ENCODE measurements around the gene ZNF503. TPM values are rescaled to one million over a fixed set of nuclear protein-coding genes. Genes with fewer than 3 reads are reported as not detected.
A peak's percentile ranks its signal among the peaks of the same experiment; 100 is the strongest.

Gene ZNF503
- total and polyA plus RNA-seq, 10 of the 15 experiments (the other 5 are each of a cell fraction or from before 2014, with no cell fraction given), result 0.05 to 1.1 (median 0.11) TPM; not detected in 1

DNA sequence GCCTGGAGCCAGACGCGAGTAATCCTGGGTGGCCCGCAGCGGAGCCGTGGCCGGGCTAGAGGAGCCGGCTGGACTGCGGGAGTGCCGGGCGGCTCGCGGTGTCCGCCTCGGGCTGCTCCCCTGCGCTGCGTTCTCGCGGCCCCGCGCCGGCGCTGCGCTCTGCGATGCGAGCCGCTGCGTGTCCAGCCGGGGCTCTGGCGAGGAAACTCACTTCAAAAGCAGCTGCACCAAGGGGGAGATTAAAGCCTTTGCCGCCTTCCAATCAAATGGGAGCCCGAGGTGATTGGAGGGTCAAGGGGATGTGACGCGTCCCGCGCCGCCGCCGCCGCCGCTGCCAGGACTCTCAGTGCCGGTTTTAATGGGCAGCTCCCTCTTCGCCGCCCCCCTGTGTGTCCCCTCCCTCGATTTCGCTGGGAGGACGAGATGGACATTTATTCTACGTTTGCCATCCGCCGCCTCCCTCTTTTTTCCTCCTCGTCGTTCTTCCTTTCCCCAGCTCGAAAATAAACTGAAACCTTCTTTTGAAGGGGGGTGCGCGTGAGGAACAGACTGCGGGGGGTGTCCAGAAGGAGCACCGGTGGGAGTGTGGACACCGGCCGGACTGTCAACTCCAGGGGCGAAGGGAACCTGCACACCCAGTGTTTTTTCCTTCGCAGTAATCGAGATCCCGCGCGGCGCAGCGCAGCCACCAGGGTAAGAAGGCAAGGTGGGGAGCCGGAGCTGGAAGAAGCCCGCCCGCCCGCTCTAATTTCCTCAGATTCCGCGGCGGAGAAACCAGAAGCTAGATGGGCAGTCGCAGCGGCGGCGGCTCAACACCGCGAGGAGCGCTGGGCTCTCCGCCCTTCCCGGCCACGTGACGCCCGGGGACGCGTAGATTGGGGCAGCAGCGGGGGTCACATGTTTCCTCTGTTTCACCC is at the start of gene ZNF503 (continued):
- TF ChIP-seq NKRF (conservative IDR thresholded peaks at IDR 0.05), result peak; percentile 84
- peak; percentile 73 for TF ChIP-seq ZNF217 (IDR thresholded peaks at IDR 0.05)
- TF ChIP-seq USF1 (IDR thresholded peaks at IDR 0.05; ENCODE audit: borderline replicate concordance, extremely low read length, insufficient read depth, low read depth, low read length), result peak; percentile 89
- no peak for TF ChIP-seq KDM1A (IDR thresholded peaks at IDR 0.05; ENCODE audit: borderline replicate concordance)
- TF ChIP-seq IRF4 (IDR thresholded peaks at IDR 0.05; ENCODE audit: low read depth, low read length), result no peak
- no peak for TF ChIP-seq PML (IDR thresholded peaks at IDR 0.05; ENCODE audit: low read length)
- 0 out of 2 replicates have a peak, but pooled peaks have one; percentile 32 for TF ChIP-seq CHD2 (IDR thresholded peaks at IDR 0.05; ENCODE audit: borderline replicate concordance, low read depth, low read length)
- TF ChIP-seq NFYB (IDR thresholded peaks at IDR 0.05; ENCODE audit: insufficient read depth, low read depth, low read length), result peak; percentile 76; the same call in 1 of the 2 replicates
- peak; percentile 30; the same call in 1 of the 2 replicates for TF ChIP-seq ZBTB40 (IDR thresholded peaks at IDR 0.05; ENCODE audit: borderline replicate concordance)
- TF ChIP-seq ZBED1 (IDR thresholded peaks at IDR 0.05; ENCODE audit: borderline replicate concordance), result no peak
- TF ChIP-seq SP1 (IDR thresholded peaks at IDR 0.05; ENCODE audit: low read depth, low read length), result no peak
- no peak for TF ChIP-seq SMC3 (IDR thresholded peaks at IDR 0.05; ENCODE audit: borderline replicate concordance, low read length)
- TF ChIP-seq NRF1 (conservative IDR thresholded peaks at IDR 0.05; ENCODE audit: low read depth, low read length), result no peak
- TF ChIP-seq YBX1 (IDR thresholded peaks at IDR 0.05), result no peak
- peak; percentile 31 for TF ChIP-seq MEF2B (IDR thresholded peaks at IDR 0.05; ENCODE audit: partially characterized antibody, poor library complexity, severe bottlenecking)
- TF ChIP-seq SMARCA5 (IDR thresholded peaks at IDR 0.05), result peak; percentile 63; the same call in 1 of the 2 replicates
- TF ChIP-seq MAX (IDR thresholded peaks at IDR 0.05; ENCODE audit: low read depth, low read length), result peak; percentile 81; the same call in 1 of the 2 replicates
- TF ChIP-seq NR2F1 (conservative IDR thresholded peaks at IDR 0.05), result 0 out of 2 replicates have a peak, but pooled peaks have one; percentile 52
- TF ChIP-seq E2F8 (IDR thresholded peaks at IDR 0.05; ENCODE audit: low read depth, partially characterized antibody), result no peak

All from GM12878 (cell line).